Measurements from ENCODE around the gene TEX19.

The TEX19 gene

GRCh38 chr17:82334622-82335394, 24.2 kb upstream of the TEX19 start:
- Mint-ChIP-seq H3K27me3 (ENCODE audit: low read depth, poor library complexity) (peaks cover 74% of the 10 kb centered on the region), H3K4me1 (peaks cover 51% of the 10 kb centered on the region), H3K36me3 (ENCODE audit: low read depth) (no peaks in the 10 kb centered on the region), H3K9me3 (no peaks in the 10 kb centered on the region), H3K27ac (no peak overlapping the region), H3K4me3 (peak overlapping the region; percentile 52)
- no peak for DNase-seq
- no peak for TF ChIP-seq CTCF (IDR thresholded peaks at IDR 0.05)

- no peak overlapping the region for H3K27ac Mint-ChIP-seq
- H3K4me3 Mint-ChIP-seq = peak overlapping the region; percentile 19
- peaks cover 27% of the 10 kb centered on the region for H3K9me3 Mint-ChIP-seq
- DNase-seq = no peak
- peaks cover 50% of the 10 kb centered on the region for H3K4me1 Mint-ChIP-seq
- H3K36me3 Mint-ChIP-seq (ENCODE audit: low read depth) = no peaks in the 10 kb centered on the region
- TF ChIP-seq CTCF (IDR thresholded peaks at IDR 0.05) = no peak
- peaks cover 48% of the 10 kb centered on the region for H3K27me3 Mint-ChIP-seq (ENCODE audit: low read depth, poor library complexity)
These were observed 20.0 kb upstream of the TEX19 start for GRCh38 chr17:82338858-82339633.

- no peak for TF ChIP-seq CTCF (IDR thresholded peaks at IDR 0.05)
- Mint-ChIP-seq H3K9me3 (peaks cover 27% of the 10 kb centered on the region), H3K36me3 (ENCODE audit: low read depth) (no peaks in the 10 kb centered on the region), H3K4me3 (no peak overlapping the region), H3K27me3 (ENCODE audit: low read depth, poor library complexity) (peaks cover 40% of the 10 kb centered on the region), H3K4me1 (peaks cover 53% of the 10 kb centered on the region), H3K27ac (no peak overlapping the region)
- DNase-seq = no peak
These were observed 19.1 kb upstream of the TEX19 start for GRCh38 chr17:82339634-82340580.

- H3K4me1 Mint-ChIP-seq = peaks cover 51% of the 10 kb centered on the region
- TF ChIP-seq CTCF (IDR thresholded peaks at IDR 0.05) = no peak
- H3K27me3 Mint-ChIP-seq (ENCODE audit: low read depth, poor library complexity) = peaks cover 18% of the 10 kb centered on the region
- peaks cover 27% of the 10 kb centered on the region for H3K9me3 Mint-ChIP-seq
- no peak for DNase-seq
- H3K36me3 Mint-ChIP-seq (ENCODE audit: low read depth) = no peaks in the 10 kb centered on the region
- H3K27ac Mint-ChIP-seq = no peak overlapping the region
- H3K4me3 Mint-ChIP-seq = no peak overlapping the region
These were observed 16.5 kb upstream of the TEX19 start for GRCh38 chr17:82342361-82343079.

- peaks cover 27% of the 10 kb centered on the region for H3K9me3 Mint-ChIP-seq
These were observed 15.5 kb upstream of the TEX19 start for GRCh38 chr17:82343560-82343959.

More at GRCh38 chr17:82343560-82343959, 15.5 kb upstream of the TEX19 start:
- no peaks in the 10 kb centered on the region for H3K36me3 Mint-ChIP-seq (ENCODE audit: low read depth)
- no peak overlapping the region for H3K27ac Mint-ChIP-seq
- H3K4me1 Mint-ChIP-seq = peaks cover 50% of the 10 kb centered on the region
- H3K27me3 Mint-ChIP-seq (ENCODE audit: low read depth, poor library complexity) = peaks cover 18% of the 10 kb centered on the region
- TF ChIP-seq CTCF (IDR thresholded peaks at IDR 0.05) = no peak
- H3K4me3 Mint-ChIP-seq = no peak overlapping the region
- no peak for DNase-seq

Measured in nephron progenitor cell (in vitro differentiated cells).